ENCODE measurements around the gene TCP11.

Gene TCP11

GRCh38 chr6:35078896-35079295 lies 62.2 kb downstream of the TCP11 start:
- no peak for DNase-seq

- DNase-seq: no peak
Observed at GRCh38 chr6:35078226-35078850, 62.8 kb downstream of the TCP11 start.

- DNase-seq: no peak
Observed at GRCh38 chr6:35077713-35078105, 63.4 kb downstream of the TCP11 start.

- peak; percentile 35 for DNase-seq
Observed at GRCh38 chr6:35076997-35077712, 64.0 kb downstream of the TCP11 start.

- no peak for DNase-seq
Observed at GRCh38 chr6:35073766-35074471, 67.2 kb downstream of the TCP11 start.

- DNase-seq: no peak
Observed at GRCh38 chr6:35073211-35073610, 67.9 kb downstream of the TCP11 start.

GRCh38 chr6:35072698-35073055 lies 68.5 kb downstream of the TCP11 start:
- DNase-seq: no peak

GRCh38 chr6:35072051-35072697 lies 69.0 kb downstream of the TCP11 start:
- DNase-seq: no peak

- DNase-seq: no peak
Observed at GRCh38 chr6:35071347-35071994, 69.7 kb downstream of the TCP11 start.

- DNase-seq: no peak
Observed at GRCh38 chr6:35070111-35070510, 71.0 kb downstream of the TCP11 start.

GRCh38 chr6:35069262-35069661 lies 71.9 kb downstream of the TCP11 start:
- no peak for DNase-seq

GRCh38 chr6:35068644-35069043 lies 72.5 kb downstream of the TCP11 start:
- no peak for DNase-seq

- no peak for DNase-seq
Observed at GRCh38 chr6:35068206-35068605, 72.9 kb downstream of the TCP11 start.

Measured in COR-L47 (cell line).